WERI-Rb-1 (cell line): Measurements from ENCODE around the gene CDKN1C.

Source experiments
- DNase-seq: peaks from one replicate; pipeline ENCODE4 v3.0.0-alpha.2; 2020
- H3K27ac ChIP-seq: fragments of 250-450 bp; sonication (Bioruptor Pico); 2 replicates; pipeline ENCODE4 v1.5.1; 2020; ENCODE audit warnings: mild to moderate bottlenecking, moderate library complexity
- H3K27me3 ChIP-seq: fragments of 250-450 bp; sonication (Bioruptor Pico); 2 replicates; pipeline ENCODE4 v1.5.1; 2021; ENCODE audit warnings: mild to moderate bottlenecking, low read depth, moderate library complexity; ENCODE audit not compliant: insufficient read depth, severe bottlenecking
- H3K36me3 ChIP-seq: fragments of 250-450 bp; sonication (Bioruptor Pico); 2 replicates; pipeline ENCODE4 v1.5.1; 2020; ENCODE audit warnings: mild to moderate bottlenecking, moderate library complexity
- H3K4me3 ChIP-seq: 2 replicates; pipeline ENCODE4 v1.5.1; 2011; ENCODE audit warnings: low read depth, mild to moderate bottlenecking, control low read depth, low read length
- H3K9me3 ChIP-seq: fragments of 250-450 bp; sonication (Bioruptor Pico); 2 replicates; pipeline ENCODE4 v1.5.1; 2021; ENCODE audit warnings: mild to moderate bottlenecking, moderate library complexity; ENCODE audit not compliant: severe bottlenecking
- CTCF ChIP-seq: IDR thresholded peaks from 2 replicates; pipeline ENCODE4 v1.5.1; 2011; ENCODE audit warnings: low read depth, mild to moderate bottlenecking, control low read depth, inconsistent platforms, low read length

The CDKN1C gene

DNA sequence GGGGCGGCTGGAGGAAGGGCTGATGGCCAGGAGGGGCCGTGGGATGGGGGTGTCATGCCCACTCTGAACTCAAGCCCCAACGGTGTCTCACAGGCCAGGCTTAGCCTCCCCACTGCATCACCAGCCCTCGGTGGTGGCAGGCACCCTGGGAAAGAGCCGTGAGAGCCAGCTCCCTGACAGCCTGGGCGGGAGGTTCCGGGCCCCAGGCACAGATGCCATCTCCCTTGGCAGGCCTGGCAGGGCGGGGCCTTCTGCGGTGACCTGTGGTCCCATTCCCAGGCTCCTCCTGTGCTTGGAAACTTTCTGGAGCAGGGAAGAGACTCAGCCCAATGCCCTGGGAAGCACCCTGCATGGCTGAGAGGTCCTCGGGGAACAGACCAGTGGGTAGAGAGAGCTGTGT lies 38.8 kb upstream of the CDKN1C start:
- TF ChIP-seq CTCF = no peak
- H3K9me3 ChIP-seq = no peaks in the 10 kb centered on the region
- H3K27me3 ChIP-seq = peaks cover 23% of the 10 kb centered on the region
- H3K4me3 ChIP-seq = no peak overlapping the region
- H3K27ac ChIP-seq = no peak overlapping the region
- no peak for DNase-seq
- H3K36me3 ChIP-seq = no peaks in the 10 kb centered on the region

- Histone ChIP-seq H3K4me3 (no peak overlapping the region), H3K27me3 (peaks cover 17% of the 10 kb centered on the region), H3K27ac (no peak overlapping the region), H3K9me3 (no peaks in the 10 kb centered on the region), H3K36me3 (no peaks in the 10 kb centered on the region)
- no peak for DNase-seq
- no peak for TF ChIP-seq CTCF
Measured at GRCh38 chr11:2923446-2924375, 38.1 kb upstream of the CDKN1C start.

DNA sequence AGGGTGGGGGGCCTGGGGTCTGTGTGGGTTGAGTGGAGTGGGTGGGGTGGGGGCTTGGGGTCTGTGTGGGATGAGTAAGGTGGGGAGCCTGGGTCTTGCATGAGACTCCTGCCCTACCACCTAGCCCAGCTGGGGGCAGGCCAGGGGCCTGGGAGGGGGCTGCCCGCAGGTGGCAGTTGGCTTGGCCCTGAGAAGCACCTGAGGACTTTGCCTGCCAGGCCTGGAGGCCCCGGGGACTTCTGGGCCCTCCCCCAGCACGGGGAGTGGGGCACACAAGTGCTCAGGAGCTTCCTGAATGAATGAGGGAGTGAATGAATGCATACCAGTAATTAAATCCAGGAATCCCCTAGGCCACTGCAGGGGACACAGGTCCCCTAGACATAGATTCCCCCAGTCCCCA lies 37.1 kb upstream of the CDKN1C start:
- Histone ChIP-seq H3K4me3 (no peak overlapping the region), H3K27me3 (peaks cover 7% of the 10 kb centered on the region), H3K36me3 (no peaks in the 10 kb centered on the region), H3K27ac (no peak overlapping the region), H3K9me3 (no peaks in the 10 kb centered on the region)
- no peak for TF ChIP-seq CTCF
- no peak for DNase-seq

DNA sequence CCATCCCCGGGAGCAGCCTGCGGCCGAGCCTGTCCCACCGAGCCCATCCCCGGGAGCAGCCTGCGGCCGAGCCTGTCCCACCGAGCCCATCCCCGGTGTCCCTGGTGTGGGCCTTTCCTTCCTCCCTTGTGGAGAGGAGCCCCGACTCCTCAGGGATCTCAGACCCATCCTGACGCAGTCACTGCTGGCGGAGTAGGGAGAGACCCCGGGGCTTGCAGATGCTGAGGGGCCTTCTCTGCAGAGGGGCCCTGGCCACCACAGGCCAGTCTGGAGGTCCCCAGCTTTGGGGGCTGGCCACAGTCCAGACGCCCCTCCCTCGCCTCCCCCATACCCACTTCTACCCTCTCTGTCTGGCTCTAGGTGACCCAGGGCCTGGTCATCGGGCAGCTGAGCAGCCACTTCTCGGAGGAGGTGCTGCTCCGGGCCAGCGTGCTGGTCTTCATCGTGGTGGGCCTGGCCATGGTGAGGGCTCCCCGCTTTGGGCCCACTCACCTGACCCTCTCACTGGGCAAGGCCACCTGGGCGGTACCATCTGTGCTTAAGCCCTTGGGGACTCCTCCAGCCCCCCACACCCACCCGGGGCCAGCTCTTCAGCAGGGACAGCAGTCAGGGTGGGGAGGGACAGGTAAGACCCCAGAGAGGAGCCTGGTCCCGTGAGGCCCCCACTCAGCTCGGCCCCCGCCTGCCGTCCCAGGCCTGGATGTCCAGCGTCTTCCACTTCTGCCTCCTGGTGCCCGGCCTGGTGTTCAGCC lies 36.3 kb upstream of the CDKN1C start:
- H3K36me3 ChIP-seq = no peaks in the 10 kb centered on the region
- TF ChIP-seq CTCF = no peak
- H3K27ac ChIP-seq = no peak overlapping the region
- no peak for DNase-seq
- peaks cover 1% of the 10 kb centered on the region for H3K27me3 ChIP-seq
- no peaks in the 10 kb centered on the region for H3K9me3 ChIP-seq
- H3K4me3 ChIP-seq = no peak overlapping the region

DNA sequence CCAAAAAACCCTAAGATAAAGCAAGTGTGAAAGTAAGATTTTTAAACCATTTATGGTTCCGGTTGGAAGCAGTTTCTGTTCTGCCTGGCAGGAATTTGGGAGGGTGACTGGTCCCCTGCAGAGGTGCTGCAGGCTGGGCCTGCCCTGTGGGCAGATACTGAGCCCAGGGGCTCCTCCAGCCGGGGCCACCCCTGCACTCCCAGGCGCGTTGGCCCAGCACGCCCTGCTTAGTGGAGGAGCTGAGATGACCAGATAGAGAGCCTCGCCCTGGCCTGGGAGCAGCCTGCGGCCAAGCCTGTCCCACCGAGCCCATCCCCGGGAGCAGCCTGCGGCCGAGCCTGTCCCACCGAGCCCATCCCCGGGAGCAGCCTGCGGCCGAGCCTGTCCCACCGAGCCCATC lies 35.7 kb upstream of the CDKN1C start:
- no peak overlapping the region for H3K4me3 ChIP-seq
- H3K27me3 ChIP-seq = no peaks in the 10 kb centered on the region
- H3K9me3 ChIP-seq = no peaks in the 10 kb centered on the region
- H3K36me3 ChIP-seq = no peaks in the 10 kb centered on the region
- no peak for TF ChIP-seq CTCF
- DNase-seq = no peak
- H3K27ac ChIP-seq = no peak overlapping the region
